Measurements from ENCODE around the gene DLX4.

- TF ChIP-seq POLR2A (IDR thresholded peaks at IDR 0.05; ENCODE audit: low read length) = no peak
- TF ChIP-seq GATA1 (IDR thresholded peaks at IDR 0.05; ENCODE audit: low read depth, low read length) = no peak
These were observed 36.8 kb upstream of the DLX4 start for GRCh38 chr17:49932138-49932723.
